HG03521 (cell line): ENCODE measurements around the gene TMPRSS2.
"Not testable (repeated sequence)": the region's sequence is repeated elsewhere in the genome, so short reads cannot be mapped to it uniquely, and the experiment has no call there.

Source experiments
- ATAC-seq: cut with Tn5 transposase; IDR thresholded peaks from one replicate; pipeline ENCODE4 v1.9.1; 2021; ENCODE audit warnings: mild to moderate bottlenecking, moderate library complexity; ENCODE audit not compliant: unreplicated experiment

Gene TMPRSS2

DNA sequence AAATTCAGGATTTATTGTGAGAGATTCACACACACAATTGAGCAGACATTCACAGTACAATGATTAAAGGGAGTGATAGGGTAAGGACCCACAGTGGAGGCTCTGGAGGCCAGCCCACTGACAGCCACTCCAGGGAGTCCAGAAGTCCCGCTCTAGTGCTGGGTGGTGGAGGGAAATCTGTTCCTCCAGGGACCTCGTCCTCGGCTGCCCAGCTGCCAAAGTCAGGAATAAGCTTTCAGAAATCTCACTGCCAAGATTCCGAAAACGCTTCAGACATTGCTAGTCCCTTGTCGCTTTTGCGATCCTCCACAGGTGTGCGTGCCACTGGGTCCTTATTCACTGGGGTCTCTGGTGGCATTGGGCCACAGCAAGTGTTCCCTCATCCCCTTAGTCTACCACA lies 79.6 kb downstream of the TMPRSS2 start:
- no peak for ATAC-seq

DNA sequence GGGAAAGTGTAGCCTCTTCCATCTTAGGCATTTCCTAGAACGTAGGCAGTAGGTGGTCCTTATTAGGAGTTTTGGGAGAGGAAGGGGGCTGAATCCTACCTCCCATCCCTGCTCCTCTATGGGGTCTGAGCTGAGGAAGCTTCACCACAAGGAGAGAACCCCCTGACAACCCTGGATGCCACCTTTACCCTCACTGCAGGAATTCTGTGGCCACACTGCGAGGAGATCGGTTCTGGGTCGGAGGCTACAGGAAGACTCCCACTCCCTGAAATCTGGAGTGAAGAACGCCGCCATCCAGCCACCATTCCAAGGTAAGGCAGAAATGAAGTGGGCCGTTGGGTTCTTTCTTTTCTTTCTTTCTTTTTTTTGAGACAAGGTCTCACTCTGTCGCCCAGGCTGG lies 80.4 kb downstream of the TMPRSS2 start:
- no peak for ATAC-seq

DNA sequence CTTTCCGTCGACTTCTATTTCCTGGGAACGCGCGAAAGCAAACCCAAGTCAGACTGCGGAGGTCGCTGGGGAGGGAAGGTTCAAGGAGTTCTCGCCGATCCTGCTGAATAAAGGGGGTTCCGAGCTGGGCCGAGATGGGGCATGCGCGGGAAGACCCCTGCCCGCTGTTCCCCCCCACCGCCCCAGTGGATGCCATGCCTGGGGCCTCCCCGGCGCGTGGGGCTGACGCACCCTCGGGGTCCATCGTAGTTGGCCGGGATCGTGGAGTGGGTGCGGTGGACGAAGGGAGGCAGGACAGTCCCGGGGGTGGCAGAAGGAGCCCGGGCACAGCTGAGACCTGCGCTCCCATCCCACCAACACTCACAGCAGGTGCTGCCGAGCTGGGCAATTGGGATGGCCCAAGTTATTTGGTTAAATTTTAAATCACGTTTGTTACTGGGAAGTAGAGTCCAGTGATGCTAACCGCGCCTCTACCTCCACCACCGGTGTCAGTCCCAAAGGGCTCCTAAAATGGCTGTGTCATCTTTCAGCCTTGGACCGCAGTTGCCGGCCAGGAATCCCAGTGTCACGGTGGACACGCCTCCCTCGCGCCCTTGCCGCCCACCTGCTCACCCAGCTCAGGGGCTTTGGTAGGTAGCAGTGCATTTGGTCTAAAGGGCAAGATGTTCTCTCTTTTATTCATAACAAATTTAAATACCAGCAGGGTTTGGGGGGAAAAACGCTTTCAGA lies 81.1 kb downstream of the TMPRSS2 start:
- no peak for ATAC-seq

DNA sequence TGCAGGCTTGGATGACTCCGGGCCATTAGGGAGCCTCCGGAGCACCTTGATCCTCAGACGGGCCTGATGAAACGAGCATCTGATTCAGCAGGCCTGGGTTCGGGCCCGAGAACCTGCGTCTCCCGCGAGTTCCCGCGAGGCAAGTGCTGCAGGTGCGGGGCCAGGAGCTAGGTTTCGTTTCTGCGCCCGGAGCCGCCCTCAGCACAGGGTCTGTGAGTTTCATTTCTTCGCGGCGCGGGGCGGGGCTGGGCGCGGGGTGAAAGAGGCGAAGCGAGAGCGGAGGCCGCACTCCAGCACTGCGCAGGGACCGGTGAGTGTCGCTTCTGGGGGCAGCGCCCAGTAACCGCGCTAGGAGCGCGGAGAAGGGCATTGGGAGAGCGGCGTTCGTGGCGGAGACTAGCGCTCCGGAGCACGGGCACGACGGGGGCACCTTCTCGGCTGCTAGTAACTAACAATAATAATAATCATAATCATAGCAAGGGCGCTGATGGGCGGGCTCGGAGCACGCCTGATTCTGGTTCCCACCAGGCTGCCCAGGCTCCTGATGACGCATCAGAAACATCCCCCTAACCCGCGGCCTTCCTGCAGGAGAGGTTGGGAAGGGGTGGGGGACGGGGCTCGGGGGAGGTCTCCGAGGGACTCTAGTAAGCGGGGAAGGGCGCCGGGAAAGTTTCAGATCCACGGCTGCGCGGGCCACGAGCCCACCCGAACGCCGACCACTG lies 81.8 kb downstream of the TMPRSS2 start, which contains the start of gene MX1:
Gene MX1 (plus strand): TSS at position 286 of the 722 bp plus-strand sequence. CDS start 5,832 bp downstream, outside the sequence.
- peak; percentile 82 for ATAC-seq

DNA sequence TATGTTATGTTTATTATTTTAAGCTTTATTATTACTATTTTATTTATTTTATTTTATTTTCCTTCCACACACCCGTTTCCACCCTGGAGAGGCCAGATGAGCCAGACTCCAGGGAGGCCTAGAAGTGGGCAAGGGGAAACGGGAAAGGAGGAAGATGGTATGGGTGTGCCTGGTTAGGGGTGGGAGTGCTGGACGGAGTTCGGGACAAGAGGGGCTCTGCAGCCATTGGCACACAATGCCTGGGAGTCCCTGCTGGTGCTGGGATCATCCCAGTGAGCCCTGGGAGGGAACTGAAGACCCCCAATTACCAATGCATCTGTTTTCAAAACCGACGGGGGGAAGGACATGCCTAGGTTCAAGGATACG lies 82.4 kb downstream of the TMPRSS2 start:
- ATAC-seq = no peak

DNA sequence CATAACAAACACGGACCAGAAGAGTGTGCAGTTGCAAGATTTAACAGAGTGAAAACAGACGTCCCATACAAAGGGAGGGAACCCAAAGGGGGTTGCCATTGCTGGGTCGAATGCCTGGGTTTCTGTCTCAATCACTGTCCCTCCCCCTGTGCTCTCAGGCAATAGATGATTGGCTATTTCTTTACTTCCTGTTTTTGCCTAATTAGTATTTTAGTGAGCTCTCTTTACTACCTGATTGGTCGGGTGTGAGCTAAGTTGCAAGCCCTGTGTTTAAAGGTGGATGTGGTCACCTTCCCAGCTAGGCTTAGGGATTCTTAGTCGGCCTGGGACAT lies 84.7 kb downstream of the TMPRSS2 start:
- not testable (repeated sequence) for ATAC-seq

DNA sequence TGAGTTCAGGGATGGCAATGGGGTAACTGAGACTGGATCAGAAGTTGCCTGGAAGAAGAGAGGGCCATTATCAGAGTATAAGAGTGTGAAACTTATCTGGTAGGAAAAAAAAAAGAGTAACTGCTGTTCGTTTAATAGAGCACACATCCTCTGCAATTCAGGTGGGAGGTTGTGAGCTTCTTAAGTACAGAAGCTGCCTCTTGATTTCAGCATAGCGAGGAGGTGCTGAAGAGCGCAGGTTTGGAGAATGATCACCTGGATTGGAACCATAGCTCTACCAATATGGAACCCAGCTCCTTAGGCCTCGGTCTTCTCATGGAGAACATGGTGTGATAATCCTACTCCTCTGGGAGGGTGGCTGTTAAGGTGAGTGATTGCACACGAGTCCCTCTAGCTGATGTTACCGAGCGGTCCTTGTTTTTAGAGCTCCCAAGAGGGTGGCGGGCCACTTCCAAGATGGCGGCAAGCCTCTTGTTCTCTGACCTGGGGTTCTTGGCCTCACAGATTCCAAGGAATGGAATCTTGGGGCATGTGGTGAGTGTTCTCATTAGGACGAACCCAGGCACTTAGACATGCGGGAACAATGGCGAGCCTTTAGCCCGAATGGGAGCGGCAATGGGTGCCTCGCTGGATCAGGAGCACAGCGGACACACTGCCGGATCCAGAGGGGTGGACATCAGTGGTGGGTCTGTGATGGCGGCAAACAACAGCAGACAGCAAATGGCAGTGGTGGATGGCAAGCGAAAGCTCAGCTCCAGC lies 85.2 kb downstream of the TMPRSS2 start:
- no peak for ATAC-seq

DNA sequence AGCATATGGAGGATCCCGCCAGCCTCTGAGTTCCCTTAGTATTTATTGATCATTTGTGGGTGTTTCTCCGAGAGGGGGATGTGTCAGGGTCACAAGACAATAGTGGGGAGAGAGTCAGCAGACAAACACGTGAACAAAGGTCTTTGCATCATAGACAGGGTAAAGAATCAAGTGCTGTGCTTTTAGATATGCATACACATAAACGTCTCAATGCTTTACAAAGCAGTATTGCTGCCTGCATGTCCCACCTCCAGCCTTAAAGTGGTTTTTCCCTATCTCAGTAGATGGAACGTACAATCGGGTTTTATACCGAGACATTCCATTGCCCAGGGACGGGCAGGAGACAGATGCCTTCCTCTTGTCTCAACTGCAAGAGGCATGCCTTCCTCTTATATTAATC lies 87.0 kb downstream of the TMPRSS2 start:
- not testable (repeated sequence) for ATAC-seq

DNA sequence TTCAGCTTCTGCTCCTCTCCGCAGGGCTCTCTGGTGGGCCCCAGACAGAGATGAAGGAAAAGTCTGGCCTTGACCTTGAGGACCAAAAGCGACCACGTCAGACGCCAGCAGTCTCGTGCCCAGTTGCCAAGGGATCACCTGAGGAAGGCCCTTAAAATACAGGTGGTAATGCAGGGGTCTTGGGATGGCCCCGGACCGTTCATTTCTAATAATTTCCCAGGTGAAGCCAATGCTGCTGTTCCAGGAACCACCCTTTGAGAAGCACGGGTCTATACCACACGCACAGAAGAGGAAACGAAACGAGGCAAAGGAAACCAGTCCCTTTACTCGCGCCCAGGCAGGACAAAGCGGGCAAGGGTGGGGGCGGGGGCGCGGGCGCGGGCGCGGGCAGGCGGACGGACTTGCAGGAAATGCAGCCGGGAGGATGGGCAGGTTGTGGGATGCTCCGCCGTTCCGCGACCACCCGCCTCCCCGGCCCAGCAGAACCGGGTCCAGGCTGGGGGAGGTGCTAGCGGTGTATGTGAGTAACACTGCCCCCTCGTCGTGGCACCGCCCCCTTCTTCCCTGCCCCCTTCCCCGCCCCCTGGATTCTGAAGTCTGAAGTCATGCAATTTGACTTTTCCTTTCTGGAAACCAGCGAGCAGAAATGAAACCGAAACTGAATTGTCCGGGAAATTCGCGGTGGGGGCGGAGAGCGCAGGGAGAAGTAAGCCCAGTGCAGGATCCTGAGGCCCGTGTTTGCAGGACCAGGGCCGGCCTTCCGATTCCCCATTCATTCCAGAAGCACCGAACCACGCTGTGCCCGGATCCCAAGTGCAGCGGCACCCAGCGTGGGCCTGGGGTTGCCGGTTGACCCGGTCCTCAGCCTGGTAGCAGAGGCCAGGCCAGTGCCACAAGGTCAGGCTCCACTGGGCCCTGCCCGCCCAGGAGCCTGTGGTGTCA lies 87.8 kb downstream of the TMPRSS2 start:
- ATAC-seq = peak; percentile 70

DNA sequence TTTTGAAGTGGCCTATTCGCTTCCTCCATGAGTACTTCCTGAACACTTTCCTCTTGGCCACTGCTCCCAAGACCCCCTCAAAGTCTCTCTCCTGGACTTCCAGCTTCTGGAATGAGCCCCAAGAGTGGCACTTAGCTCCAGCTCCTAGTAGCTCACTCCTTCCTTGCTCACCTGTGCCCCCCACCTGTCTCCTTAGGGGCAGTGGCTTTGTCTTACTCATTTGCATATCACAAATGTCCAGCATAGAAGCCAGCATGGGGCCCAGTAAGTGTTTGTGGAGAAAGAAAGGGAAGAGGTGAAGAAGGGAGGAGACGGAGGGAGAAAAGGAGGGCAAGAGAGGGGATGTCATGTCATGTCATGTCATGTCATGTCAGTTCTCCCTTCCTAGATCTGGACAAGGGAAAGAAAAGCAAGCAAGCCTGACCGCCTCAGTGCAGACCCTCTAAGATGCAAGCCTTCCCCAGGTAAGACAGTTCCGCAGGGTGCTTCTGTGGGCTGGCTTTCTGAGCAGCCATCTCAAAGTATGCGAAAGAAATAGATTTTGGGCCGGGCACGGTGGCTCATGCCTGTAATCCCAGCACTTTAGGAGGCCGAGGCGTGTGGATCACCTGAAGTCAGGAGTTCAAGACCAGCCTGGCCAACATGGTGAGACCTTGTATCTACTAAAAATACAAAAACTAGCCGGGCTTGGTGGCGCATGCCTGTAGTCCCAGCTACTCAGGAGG lies 88.8 kb downstream of the TMPRSS2 start:
- ATAC-seq = no peak

DNA sequence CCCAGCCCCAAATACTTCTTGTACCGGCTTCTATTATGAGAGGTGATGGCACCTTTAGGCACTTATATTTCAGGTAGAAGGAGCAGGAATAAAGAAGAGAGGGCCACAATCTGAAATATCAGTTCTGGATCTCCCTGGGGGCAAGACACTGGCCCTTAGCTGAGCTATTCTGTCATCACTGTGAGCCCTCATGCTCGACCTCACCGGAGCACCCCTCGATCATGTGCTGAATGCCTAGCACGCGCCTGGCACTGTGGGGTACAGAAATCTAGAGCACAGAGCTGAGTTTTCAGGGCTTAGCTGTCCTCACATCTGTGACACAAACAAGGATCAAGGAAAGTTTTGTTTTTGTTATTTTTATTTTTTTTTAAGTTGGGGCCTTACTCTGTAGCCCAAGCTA lies 89.6 kb downstream of the TMPRSS2 start:
- ATAC-seq = no peak

DNA sequence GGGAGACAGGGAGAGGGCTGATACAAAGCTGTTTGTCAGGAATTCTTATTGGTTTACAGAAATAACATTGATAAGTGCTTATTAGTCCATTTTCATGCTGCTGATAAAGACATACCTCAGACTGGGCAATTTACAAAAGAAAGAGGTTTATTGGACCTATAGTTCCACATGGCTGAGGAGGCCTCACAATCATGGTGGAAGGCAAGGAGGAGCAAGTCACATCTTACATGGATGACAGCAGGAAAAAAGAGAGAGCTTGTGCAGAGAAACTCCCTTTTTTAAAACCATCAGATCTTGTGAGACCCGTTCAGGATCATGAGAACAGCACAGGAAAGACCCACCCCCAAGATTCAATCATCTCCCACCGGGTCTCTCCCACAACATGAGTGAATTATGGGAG lies 90.5 kb downstream of the TMPRSS2 start:
- not testable (repeated sequence) for ATAC-seq
